Brain microvascular endothelial cell (primary cell): ENCODE results near the gene LIMA1.
A peak's percentile ranks its signal among the peaks of the same experiment; 100 is the strongest.

Experiments used
- DNase-seq: peaks from one replicate; pipeline ENCODE4 v3.0.0-alpha.2; 2020
- H3K27ac ChIP-seq: fragments of 250-450 bp; sonication (Bioruptor Pico); 2 replicates; pipeline ENCODE4 v1.5.1; 2020; ENCODE audit warnings: mild to moderate bottlenecking, moderate library complexity
- H3K27me3 ChIP-seq: fragments of 250-450 bp; sonication (Bioruptor Pico); replicated peaks from 2 replicates; pipeline ENCODE4 v1.5.1; 2020; ENCODE audit warnings: mild to moderate bottlenecking
- H3K36me3 ChIP-seq: fragments of 250-450 bp; sonication (Bioruptor Pico); replicated peaks from 2 replicates; pipeline ENCODE4 v1.5.1; 2020; ENCODE audit warnings: mild to moderate bottlenecking
- H3K4me3 ChIP-seq: 2 replicates; pipeline ENCODE4 v1.5.1; 2011; ENCODE audit warnings: low read depth, mild to moderate bottlenecking, control low read depth, low read length, moderate library complexity
- CTCF ChIP-seq: IDR thresholded peaks from 2 replicates; pipeline ENCODE4 v1.5.1; 2011; ENCODE audit warnings: low read depth, mild to moderate bottlenecking, moderate library complexity, low read length, control low read depth, inconsistent platforms; ENCODE audit errors: missing control alignments
- in situ Hi-C: cut with HindIII; loops from 2 replicates; pipeline ENCODE4 v1.10.0; 2017; ENCODE audit warnings: low sequenced_read_pairs, low pct_ligation_motif_present

The LIMA1 gene

GRCh38 chr12:50211392-50212070, 71.8 kb downstream of the LIMA1 start:
- no peak for TF ChIP-seq CTCF
- Histone ChIP-seq H3K4me3 (no peak overlapping the region), H3K27ac (peak overlapping the region; percentile 15), H3K36me3 (peaks cover 18% of the 10 kb centered on the region), H3K27me3 (no peaks in the 10 kb centered on the region)
- in situ Hi-C loops = no loop called here
- no peak for DNase-seq

- in situ Hi-C loops = no loop called here
- DNase-seq = no peak
- TF ChIP-seq CTCF = no peak
- no peaks in the 10 kb centered on the region for H3K27me3 ChIP-seq
- H3K27ac ChIP-seq = no peak overlapping the region
- H3K4me3 ChIP-seq = no peak overlapping the region
- H3K36me3 ChIP-seq = peaks cover 37% of the 10 kb centered on the region
Measured at GRCh38 chr12:50207424-50207823, 75.9 kb downstream of the LIMA1 start.

GRCh38 chr12:50205648-50206047, 77.7 kb downstream of the LIMA1 start:
- no peak overlapping the region for H3K4me3 ChIP-seq
- in situ Hi-C loops = no loop called here

GRCh38 chr12:50203691-50204090, 79.6 kb downstream of the LIMA1 start:
- peaks cover 53% of the 10 kb centered on the region for H3K36me3 ChIP-seq
- peak overlapping the region; percentile 23 for H3K27ac ChIP-seq

More at GRCh38 chr12:50205648-50206047, 77.7 kb downstream of the LIMA1 start:
- Histone ChIP-seq H3K27me3 (no peaks in the 10 kb centered on the region), H3K27ac (no peak overlapping the region), H3K36me3 (peaks cover 38% of the 10 kb centered on the region)
- TF ChIP-seq CTCF = no peak
- DNase-seq = no peak

GRCh38 chr12:50201987-50202521, 81.3 kb downstream of the LIMA1 start:
- Histone ChIP-seq H3K27ac (peak overlapping the region; percentile 82), H3K27me3 (no peaks in the 10 kb centered on the region), H3K36me3 (peaks cover 67% of the 10 kb centered on the region), H3K4me3 (no peak overlapping the region)
- peak; percentile 94 for DNase-seq
- in situ Hi-C loops = no loop called here
- no peak for TF ChIP-seq CTCF

More at GRCh38 chr12:50203691-50204090, 79.6 kb downstream of the LIMA1 start:
- no peaks in the 10 kb centered on the region for H3K27me3 ChIP-seq
- no peak for DNase-seq
- in situ Hi-C loops = no loop called here
- H3K4me3 ChIP-seq = no peak overlapping the region
- TF ChIP-seq CTCF = no peak
